ENCODE data around the gene UTP15. TPM values are rescaled to one million over a fixed set of nuclear protein-coding genes. Genes with fewer than 3 reads are reported as not detected.

Gene UTP15
- total RNA-seq, 2 donors from 2014 or later = 25.7 to 44.8 TPM

DNA sequence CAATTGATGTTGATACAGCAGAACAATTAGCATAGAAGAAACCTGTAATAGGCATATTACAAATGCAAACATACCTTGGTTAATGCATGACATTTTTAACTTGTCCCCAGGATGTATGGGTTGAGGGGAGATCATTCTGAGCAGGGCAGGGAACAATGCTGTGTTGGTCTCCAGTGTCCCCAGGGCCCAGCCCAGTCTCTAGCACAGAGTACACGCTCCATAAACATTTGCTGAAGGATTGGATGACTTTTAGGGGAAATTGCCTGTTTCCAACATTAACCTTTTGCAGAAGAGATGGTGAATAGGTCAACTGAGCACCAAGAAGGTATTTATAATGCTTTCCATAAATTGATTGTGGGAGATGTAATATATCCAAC is 20.2 kb upstream of the UTP15 start:
- Mint-ChIP-seq H3K27ac (no peak overlapping the region), H3K9me3 (no peaks in the 10 kb centered on the region), H3K36me3 (no peaks in the 10 kb centered on the region)
- ATAC-seq (no peak), DNase-seq (ENCODE audit: low spot score in 2 of 2) (no peak)

DNA sequence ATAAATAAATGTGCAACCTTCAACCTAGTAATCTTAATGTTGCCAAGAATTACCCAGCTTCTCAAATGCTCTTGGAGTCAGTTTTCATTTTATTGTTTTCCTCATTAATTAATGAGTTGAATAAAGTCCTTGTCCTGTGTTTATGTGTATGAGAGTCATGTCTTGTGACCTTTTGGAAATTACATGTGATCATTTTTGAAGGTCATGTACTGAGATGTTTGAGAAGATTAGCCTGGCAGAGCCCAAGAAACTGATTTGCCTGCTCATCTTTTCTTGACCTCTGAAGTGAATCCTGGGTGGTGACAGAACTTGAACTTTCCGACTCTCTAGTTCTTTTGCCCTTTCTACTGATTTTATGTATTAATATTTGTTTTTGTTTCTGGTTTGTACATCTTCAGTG is 15.5 kb upstream of the UTP15 start:
- no peak for DNase-seq (ENCODE audit: low spot score in 2 of 2)
- no peak for ATAC-seq
- Mint-ChIP-seq H3K27ac (no peak overlapping the region), H3K36me3 (no peaks in the 10 kb centered on the region), H3K9me3 (no peaks in the 10 kb centered on the region)

DNA sequence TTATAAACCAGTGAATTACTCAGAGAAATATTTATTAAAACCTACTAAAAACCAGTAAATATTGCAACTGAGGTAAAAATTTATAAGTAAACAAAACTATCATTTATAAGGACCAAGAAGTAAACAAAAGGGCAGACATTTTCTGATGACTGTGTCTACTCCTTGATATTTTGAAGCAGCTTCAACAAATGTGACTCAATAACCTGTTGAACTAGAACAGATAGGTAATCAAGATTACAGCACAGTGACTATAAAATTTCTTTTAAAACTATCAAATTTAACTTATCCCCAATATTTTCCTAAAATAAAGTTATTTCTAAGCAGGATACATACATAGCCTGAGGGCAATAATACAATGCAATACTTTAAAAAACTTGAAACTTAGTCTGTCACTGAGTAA is 12.9 kb upstream of the UTP15 start:
- ATAC-seq = no peak
- no peaks in the 10 kb centered on the region for H3K9me3 Mint-ChIP-seq
- H3K36me3 Mint-ChIP-seq = no peaks in the 10 kb centered on the region
- H3K27ac Mint-ChIP-seq = no peak overlapping the region
- DNase-seq (ENCODE audit: low spot score in 2 of 2) = no peak

DNA sequence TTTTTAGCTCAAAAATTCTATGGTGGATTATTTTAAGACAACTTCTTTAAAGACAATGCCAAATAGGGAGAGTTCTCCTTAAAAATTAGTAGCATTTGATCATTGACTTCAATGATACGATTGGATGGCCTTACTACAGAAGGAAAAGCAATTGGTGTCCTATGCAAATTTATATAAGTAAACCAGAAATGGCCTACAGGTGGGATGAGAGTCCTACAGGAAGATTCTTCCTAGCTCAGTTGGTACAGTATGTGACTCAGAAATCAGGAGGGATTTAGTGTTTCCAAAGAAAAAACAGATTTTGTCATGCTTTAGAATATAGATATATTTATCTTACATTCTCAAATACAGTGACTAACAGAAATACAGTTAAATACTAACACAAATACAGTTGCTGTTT is 6.6 kb upstream of the UTP15 start:
- H3K9me3 Mint-ChIP-seq = no peaks in the 10 kb centered on the region
- DNase-seq (ENCODE audit: low spot score in 2 of 2) (no peak), ATAC-seq (no peak)
- no peak overlapping the region for H3K27ac Mint-ChIP-seq
- peaks cover 5 to 6% of the 10 kb centered on the region in 2 donors for H3K36me3 Mint-ChIP-seq

GRCh38 chr5:73564018-73564417 is 1.5 kb upstream of the UTP15 start:
- H3K36me3 Mint-ChIP-seq = peaks cover 19 to 25% of the 10 kb centered on the region in 2 donors
- no peak for ATAC-seq
- no peaks in the 10 kb centered on the region for H3K9me3 Mint-ChIP-seq
- DNase-seq (ENCODE audit: low spot score in 2 of 2) = no peak
- H3K27ac Mint-ChIP-seq = peak overlapping the region; percentile 3 to 93

GRCh38 chr5:73564675-73565074 is 868 bp upstream of the UTP15 start:
- Mint-ChIP-seq H3K9me3 (no peaks in the 10 kb centered on the region), H3K36me3 (peaks cover 19 to 25% of the 10 kb centered on the region in 2 donors), H3K27ac (peak overlapping the region; percentile 93 to 99)
- DNase-seq (ENCODE audit: low spot score in 2 of 2) (peak in 1 of 2 donors; percentile 9), ATAC-seq (no peak)

- peak overlapping the region; percentile 93 to 99 for H3K27ac Mint-ChIP-seq
- no peak for ATAC-seq
- DNase-seq (ENCODE audit: low spot score in 2 of 2) = no peak
- no peaks in the 10 kb centered on the region for H3K9me3 Mint-ChIP-seq
- peaks cover 13 to 20% of the 10 kb centered on the region in 2 donors for H3K36me3 Mint-ChIP-seq
Observed at GRCh38 chr5:73565969-73566547, 515 bp downstream of the UTP15 start.

DNA sequence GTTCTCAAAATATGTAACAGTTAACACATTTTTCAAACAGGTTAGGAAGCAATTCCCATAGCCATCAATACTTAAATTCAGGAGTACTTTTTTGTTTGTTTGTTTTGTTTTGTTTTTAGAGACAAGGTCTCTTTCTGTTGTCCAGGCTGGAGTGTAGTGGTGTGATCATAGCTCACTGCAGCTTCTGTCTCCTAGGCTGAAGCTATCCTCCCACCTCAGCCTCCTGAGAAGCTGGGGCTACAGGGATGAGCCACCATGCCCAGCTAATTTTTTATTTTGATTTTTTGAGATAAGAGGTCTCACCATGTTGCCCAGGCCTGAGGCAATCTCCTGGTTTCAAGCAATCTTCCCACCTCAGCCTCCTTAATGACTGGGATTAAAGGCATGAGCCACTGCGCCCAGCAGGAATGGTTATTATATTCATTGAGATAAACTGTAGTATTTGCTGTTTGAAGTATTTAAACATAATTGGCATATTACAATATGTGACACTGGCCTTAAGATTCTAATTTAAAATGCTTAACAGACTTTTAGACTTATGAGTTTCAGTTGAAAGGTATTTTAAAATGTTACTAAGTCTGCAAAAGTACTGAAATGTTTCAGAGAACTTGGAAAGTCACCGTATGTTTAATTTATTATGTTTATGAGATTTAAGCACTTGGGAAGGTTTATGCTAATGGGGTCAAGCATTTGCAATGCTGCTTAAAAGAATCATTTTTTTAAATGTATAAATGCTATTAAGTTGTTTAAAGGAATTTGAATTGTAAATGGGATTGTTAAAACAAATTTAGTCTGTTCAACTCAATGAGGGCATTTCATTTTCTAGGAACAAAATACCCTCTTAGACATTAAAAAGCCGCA is 17.0 kb downstream of the UTP15 start:
- Mint-ChIP-seq H3K36me3 (peaks cover 5 to 11% of the 10 kb centered on the region in 2 donors), H3K27ac (no peak overlapping the region), H3K9me3 (no peaks in the 10 kb centered on the region)
- ATAC-seq (no peak), DNase-seq (ENCODE audit: low spot score in 2 of 2) (no peak)

DNA sequence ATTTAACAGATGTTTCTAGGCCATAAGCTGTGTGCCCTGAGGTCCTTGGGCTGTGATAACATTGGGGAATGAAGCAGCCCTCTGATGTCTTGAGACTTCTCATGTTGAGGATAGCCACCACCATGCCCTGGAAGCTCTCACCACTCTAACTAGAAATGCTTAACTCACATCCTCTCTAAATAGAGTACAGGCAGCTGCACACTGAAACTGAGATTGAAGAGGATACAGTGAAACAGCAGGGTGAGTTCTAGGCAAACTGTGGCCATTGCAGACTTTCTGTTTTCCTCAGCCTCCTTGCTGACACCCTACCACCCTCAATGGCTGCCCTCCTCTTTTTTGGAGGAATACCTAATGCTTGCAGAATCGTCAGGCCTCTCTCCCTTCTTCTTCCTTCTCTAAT is 22.4 kb downstream of the UTP15 start:
- Mint-ChIP-seq H3K9me3 (no peaks in the 10 kb centered on the region), H3K36me3 (no peaks in the 10 kb centered on the region), H3K27ac (no peak overlapping the region)
- ATAC-seq (no peak), DNase-seq (ENCODE audit: low spot score in 2 of 2) (no peak)

- ATAC-seq (peak; percentile 55 to 74), DNase-seq (ENCODE audit: low spot score in 2 of 2) (peak in 1 of 2 donors; percentile 56)
- no peaks in the 10 kb centered on the region for H3K36me3 Mint-ChIP-seq
- H3K27ac Mint-ChIP-seq = no peak overlapping the region
- no peaks in the 10 kb centered on the region for H3K9me3 Mint-ChIP-seq
Observed at GRCh38 chr5:73591102-73591695, 25.7 kb downstream of the UTP15 start.

DNA sequence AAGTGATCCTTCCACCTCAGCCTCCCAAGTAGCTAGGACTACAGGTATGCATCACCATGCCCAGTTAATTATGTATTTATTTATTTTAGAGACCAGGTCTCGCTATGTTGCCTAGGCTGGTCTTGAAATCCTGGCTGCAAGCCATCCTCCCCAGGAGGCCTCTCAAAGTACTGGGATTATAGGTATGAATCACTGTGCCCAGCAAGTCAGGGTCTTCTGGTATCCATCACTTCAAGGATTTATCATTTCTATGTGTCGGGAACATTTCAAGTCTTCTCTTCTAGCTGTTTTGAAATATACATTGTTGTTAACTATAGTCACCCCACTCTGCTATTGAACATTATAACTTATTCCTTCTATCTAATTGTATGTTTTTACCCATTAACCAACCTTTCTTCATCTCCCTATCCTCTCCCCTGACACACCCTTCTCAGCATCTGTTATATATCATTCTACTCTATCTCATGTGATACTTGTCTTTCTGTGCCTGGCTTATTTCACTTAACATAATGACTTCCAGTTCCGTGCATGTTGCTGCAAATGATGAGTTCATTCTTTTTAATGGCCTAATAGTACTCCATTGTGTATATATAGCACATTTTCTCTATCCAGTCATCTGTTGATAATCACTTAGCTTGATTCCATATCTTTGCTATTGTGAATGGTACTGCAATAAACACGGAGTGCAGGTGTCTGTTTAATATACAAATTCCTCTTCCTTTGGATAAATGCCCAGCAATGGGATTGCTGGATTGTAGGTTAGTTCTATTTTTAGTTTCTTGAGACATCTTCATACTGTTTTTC is 26.4 kb downstream of the UTP15 start:
- Mint-ChIP-seq H3K27ac (no peak overlapping the region), H3K9me3 (no peaks in the 10 kb centered on the region), H3K36me3 (no peaks in the 10 kb centered on the region)
- no peak for ATAC-seq
- DNase-seq (ENCODE audit: low spot score in 2 of 2) = no peak

DNA sequence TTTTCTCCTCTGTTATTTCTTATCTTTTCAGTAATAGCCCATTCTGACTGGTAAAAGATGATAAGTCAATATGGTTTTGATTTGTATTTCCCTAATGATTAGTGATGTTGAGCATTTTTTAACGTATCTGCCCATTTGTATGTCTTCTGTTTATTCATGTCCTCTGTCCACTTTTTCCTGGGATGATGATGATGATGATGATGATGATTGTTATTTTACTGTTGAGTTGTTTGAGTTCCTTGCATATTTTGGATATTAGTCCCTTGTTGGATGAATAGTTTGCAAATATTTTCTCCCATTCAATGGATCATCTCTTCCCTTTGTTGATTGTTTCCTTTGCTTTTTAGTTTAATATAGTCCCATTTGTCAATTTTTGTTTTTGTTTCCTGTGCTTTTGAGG is 27.0 kb downstream of the UTP15 start:
- DNase-seq (ENCODE audit: low spot score in 2 of 2) = no peak
- ATAC-seq = no peak
- H3K36me3 Mint-ChIP-seq = no peaks in the 10 kb centered on the region
- H3K27ac Mint-ChIP-seq = no peak overlapping the region
- no peaks in the 10 kb centered on the region for H3K9me3 Mint-ChIP-seq

DNA sequence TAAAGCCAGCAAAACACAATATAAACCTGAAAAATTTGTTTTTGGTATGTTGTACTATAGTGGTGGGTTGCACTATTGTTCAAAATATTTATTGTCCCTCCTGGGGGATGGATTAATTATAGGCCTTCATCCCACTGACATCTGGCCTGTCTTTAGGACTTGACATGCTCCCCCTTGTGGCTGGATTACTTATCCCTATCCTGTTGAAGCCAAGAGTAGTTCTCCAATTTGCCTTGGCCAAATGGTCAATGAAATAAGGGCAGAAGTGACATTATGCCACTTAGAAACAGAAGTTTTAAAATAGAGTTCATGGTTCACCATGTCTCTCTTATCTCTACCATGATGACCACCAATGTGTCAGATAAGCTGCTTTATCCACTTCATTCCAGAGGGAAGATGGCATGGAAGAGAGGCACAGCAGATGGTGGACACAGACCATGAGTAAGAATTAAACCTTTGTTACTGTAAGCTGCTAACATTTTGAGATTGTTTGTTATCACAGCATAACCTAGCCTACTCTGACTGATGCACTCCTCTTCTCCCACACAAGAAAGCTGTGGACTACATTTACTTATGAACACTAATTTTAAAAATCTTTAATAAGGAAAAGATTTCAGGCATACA is 31.3 kb downstream of the UTP15 start:
- H3K27ac Mint-ChIP-seq = no peak overlapping the region
- ATAC-seq (peak in 1 of 2 donors; percentile 35), DNase-seq (ENCODE audit: low spot score in 2 of 2) (peak in 1 of 2 donors; percentile 11)
- H3K9me3 Mint-ChIP-seq = peaks cover 3% of the 10 kb centered on the region in 2 donors
- peaks cover 0 to 3% of the 10 kb centered on the region in 2 donors for H3K36me3 Mint-ChIP-seq

DNA sequence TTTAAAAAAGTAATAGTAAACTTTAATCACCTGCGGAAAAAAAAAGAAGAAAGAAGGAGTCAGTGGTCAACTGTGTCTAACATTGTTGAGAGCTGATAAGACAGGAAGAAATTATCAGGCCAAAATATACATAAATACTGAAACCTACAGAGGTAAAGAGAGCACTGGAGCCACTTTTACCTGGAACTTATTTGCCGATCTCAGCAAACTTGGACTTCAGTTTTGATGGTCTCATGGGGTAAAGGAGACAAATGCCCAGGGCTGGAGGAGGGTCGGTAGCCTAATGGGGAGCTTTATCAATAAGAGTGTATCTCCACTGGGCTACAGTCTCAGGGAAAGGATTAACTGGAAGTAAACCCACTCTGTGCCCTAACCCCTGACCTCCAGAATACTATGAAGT is 33.8 kb downstream of the UTP15 start:
- DNase-seq (ENCODE audit: low spot score in 2 of 2) (no peak), ATAC-seq (no peak)
- Mint-ChIP-seq H3K36me3 (peaks cover 0 to 5% of the 10 kb centered on the region in 2 donors), H3K9me3 (peaks cover 4 to 5% of the 10 kb centered on the region in 2 donors), H3K27ac (no peak overlapping the region)

DNA sequence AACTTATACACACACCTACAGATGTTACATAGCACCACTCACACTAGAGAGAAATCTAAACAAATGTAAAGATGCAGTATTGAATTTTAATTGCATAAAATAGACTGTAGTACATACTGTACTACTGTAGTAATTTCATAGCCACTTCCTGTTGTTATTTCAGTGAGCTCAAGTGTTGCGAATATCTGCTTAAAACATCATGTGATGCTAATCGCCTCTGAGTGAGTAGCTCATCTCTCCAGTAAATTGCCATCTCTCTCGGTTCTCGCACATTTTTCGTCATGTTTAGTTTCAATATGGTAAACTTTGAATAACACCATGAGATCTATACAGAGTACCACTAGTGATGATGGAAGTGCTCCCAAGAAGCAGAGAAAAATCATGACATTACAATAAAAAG is 38.5 kb downstream of the UTP15 start:
- Mint-ChIP-seq H3K36me3 (peaks cover 0 to 5% of the 10 kb centered on the region in 2 donors), H3K27ac (no peak overlapping the region), H3K9me3 (peaks cover 4 to 5% of the 10 kb centered on the region in 2 donors)
- ATAC-seq (no peak), DNase-seq (ENCODE audit: low spot score in 2 of 2) (no peak)

- H3K9me3 Mint-ChIP-seq = peaks cover 4 to 5% of the 10 kb centered on the region in 2 donors
- no peak for ATAC-seq
- H3K36me3 Mint-ChIP-seq = peaks cover 0 to 5% of the 10 kb centered on the region in 2 donors
- no peak overlapping the region for H3K27ac Mint-ChIP-seq
- no peak for DNase-seq (ENCODE audit: low spot score in 2 of 2)
Observed at GRCh38 chr5:73605223-73606087, 39.9 kb downstream of the UTP15 start.
